Esophagus (tissue), 2 donors: ENCODE data around the gene HGF. TPM values are rescaled to one million over a fixed set of nuclear protein-coding genes. Genes with fewer than 3 reads are reported as not detected.
"Not testable (repeated sequence)": the region's sequence is repeated elsewhere in the genome, so short reads cannot be mapped to it uniquely, and the experiment has no call there.

Experiments
- H3K27ac ChIP-seq, 2 donors: one replicate each; pipeline ENCODE4 v1.5.1; 2013; ENCODE audit warnings: low read depth in 2 of 2, mild to moderate bottlenecking in 2 of 2, inconsistent platforms in 1 of 2, low read length in 1 of 2, moderate library complexity in 1 of 2
- H3K27me3 ChIP-seq, 2 donors: one replicate each; pipeline ENCODE4 v1.6.1; 2013; ENCODE audit warnings: low read length in 2 of 2, control low read depth in 1 of 2, mild to moderate bottlenecking in 1 of 2; ENCODE audit not compliant: insufficient read depth in 2 of 2, control insufficient read depth in 1 of 2
- H3K36me3 ChIP-seq, 2 donors: one replicate each; pipeline ENCODE4 v1.6.1; 2013; ENCODE audit warnings: low read length in 1 of 2; ENCODE audit not compliant: control insufficient read depth in 2 of 2, insufficient read depth in 2 of 2
- H3K4me1 ChIP-seq, 2 donors: one replicate each; pipeline ENCODE4 v1.6.1; 2013; ENCODE audit warnings: low read length in 1 of 2; ENCODE audit not compliant: control insufficient read depth in 2 of 2, insufficient read depth in 2 of 2
- H3K4me3 ChIP-seq, 2 donors: one replicate each; pipeline ENCODE4 v1.5.1; 2013; ENCODE audit warnings: low read length in 2 of 2, mild to moderate bottlenecking in 2 of 2, low read depth in 1 of 2, moderate library complexity in 1 of 2
- H3K9me3 ChIP-seq, 2 donors: one replicate each; pipeline ENCODE4 v1.6.1; 2013; ENCODE audit warnings: mild to moderate bottlenecking in 2 of 2, low read depth in 1 of 2, low read length in 1 of 2, moderate library complexity in 1 of 2; ENCODE audit not compliant: control insufficient read depth in 2 of 2, insufficient read depth in 1 of 2
- WGBS, 2 donors: extraction: QIAGEN DNeasy Blood & Tissue Kit; methylation state at CpG; one replicate each; pipeline ENCODE4 v1.1.7; 2013; 5-methylcytosine and 5-hydroxymethylcytosine counted together
- polyA plus RNA-seq, 2 donors: library from polyadenylated mRNA; stranded (reverse); fragments of 200-250 nt; gene quantifications; one replicate each; pipeline ENCODE4 v1.2.3, GENCODE V29; 2013
- donor health status: healthy with polysubstance abuse.
- donor health status: Bipolar disorder and iron deficiency.

HGF gene
- polyA plus RNA-seq, 2 donors = 0.12 to 0.47 TPM

GRCh38 chr7:81725812-81726127, 44.1 kb downstream of the HGF start:
- H3K27me3 ChIP-seq = no peaks in the 10 kb centered on the region
- no peaks in the 10 kb centered on the region for H3K9me3 ChIP-seq
- H3K36me3 ChIP-seq = no peaks in the 10 kb centered on the region
- H3K4me1 ChIP-seq = no peaks in the 10 kb centered on the region
- no peak overlapping the region for H3K27ac ChIP-seq
- no peak overlapping the region for H3K4me3 ChIP-seq
- WGBS, 2 donors = 60 to 67% methylated on average over 6 of the region's 6 CpGs

GRCh38 chr7:81725003-81725811, 44.6 kb downstream of the HGF start:
- H3K4me1 ChIP-seq = no peaks in the 10 kb centered on the region
- H3K4me3 ChIP-seq = no peak overlapping the region
- WGBS, 2 donors = 87 to 89% methylated on average over 2 of the region's 2 CpGs
- H3K9me3 ChIP-seq = no peaks in the 10 kb centered on the region
- no peaks in the 10 kb centered on the region for H3K36me3 ChIP-seq
- no peak overlapping the region for H3K27ac ChIP-seq
- no peaks in the 10 kb centered on the region for H3K27me3 ChIP-seq

DNA sequence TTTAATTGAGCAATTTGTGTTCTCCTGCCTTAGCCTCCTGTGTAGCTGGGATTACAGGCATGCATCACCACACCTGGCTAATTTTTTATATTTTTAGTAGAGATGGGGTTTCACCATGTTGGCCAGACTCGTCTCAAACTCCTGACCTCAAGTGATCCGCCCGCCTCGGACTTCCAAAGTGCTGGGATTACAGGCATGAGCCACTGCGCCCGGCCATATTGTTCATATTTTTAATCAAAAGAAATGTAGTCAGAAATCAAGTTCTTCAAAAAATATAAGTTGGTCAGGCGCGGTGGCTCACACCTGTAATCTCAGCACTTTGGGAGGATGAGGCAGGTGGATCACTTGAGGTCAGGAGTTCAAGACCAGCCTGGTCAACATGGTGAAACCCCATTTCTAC, 47.6 kb downstream of the HGF start:
- not testable (repeated sequence) for H3K4me3 ChIP-seq, H3K36me3 ChIP-seq, H3K4me1 ChIP-seq, H3K27ac ChIP-seq, H3K9me3 ChIP-seq, H3K27me3 ChIP-seq
- WGBS, 2 donors = 91 to 93% methylated on average over 8 of the region's 8 CpGs

- H3K27ac ChIP-seq = no peak overlapping the region
- no peak overlapping the region for H3K4me3 ChIP-seq
- 66 to 73% methylated on average over 2 of the region's 2 CpGs for whole genome bisulfite sequencing, 2 donors
- no peaks in the 10 kb centered on the region for H3K27me3 ChIP-seq
- H3K36me3 ChIP-seq = no peaks in the 10 kb centered on the region
- no peaks in the 10 kb centered on the region for H3K9me3 ChIP-seq
- no peaks in the 10 kb centered on the region for H3K4me1 ChIP-seq
Measured at GRCh38 chr7:81721437-81721836, 48.4 kb downstream of the HGF start.

- no peaks in the 10 kb centered on the region for H3K36me3 ChIP-seq
- no peaks in the 10 kb centered on the region for H3K27me3 ChIP-seq
- H3K4me3 ChIP-seq = no peak overlapping the region
- H3K27ac ChIP-seq = no peak overlapping the region
- no peaks in the 10 kb centered on the region for H3K4me1 ChIP-seq
- no peaks in the 10 kb centered on the region for H3K9me3 ChIP-seq
Measured at GRCh38 chr7:81719865-81720264, 50.0 kb downstream of the HGF start.

DNA sequence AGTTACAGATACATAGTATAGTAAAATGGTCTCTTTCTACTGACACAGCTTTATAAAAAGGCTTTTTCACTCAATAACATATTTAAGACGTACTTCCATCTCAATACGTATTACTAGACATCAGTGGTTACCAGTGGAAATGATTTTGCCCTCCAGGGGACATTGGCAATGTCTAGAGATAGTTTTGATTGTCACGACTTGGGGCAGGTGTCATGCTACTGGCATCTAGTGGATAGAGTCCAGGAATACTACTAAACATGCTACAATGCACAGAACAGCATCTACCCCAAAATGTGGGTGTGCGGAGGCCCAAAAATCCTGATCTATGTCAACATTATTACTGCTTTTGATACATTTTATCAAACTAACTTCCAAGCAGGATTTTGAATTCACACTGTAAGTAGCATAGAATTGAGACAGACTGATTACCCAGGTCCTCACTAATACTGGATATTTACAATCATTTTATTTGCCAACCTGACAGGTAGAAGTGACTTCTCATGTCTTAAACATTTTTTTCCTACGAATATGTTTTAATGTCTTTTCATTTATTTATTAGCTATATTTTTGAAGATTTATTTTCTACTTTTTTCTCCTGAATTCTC, 53.8 kb downstream of the HGF start:
- Histone ChIP-seq H3K4me3 (no peak overlapping the region), H3K36me3 (no peaks in the 10 kb centered on the region), H3K4me1 (no peaks in the 10 kb centered on the region), H3K9me3 (no peaks in the 10 kb centered on the region), H3K27ac (no peak overlapping the region), H3K27me3 (no peaks in the 10 kb centered on the region)
- 58 to 67% methylated on average over 5 of the region's 5 CpGs for WGBS, 2 donors

DNA sequence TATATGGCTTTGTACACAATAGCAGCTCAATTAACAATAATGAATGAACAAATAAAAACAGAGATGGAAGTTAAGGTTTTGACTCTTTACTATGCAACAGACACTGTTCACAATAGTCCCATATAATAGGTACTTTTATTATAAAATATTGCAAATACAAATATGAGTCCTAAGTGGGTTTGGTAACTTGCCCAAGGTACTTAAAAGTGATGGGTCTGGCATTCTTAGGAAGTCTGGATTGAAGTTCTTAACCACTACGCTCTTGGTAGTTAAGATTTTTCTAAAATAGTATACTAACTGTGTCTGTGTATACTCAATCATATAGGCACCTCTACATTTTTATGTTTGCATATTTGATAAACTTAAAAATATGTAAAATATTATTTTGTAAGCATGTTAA, 55.5 kb downstream of the HGF start:
- WGBS, 2 donors = 76 to 92% methylated on average over 1 of the region's 1 CpG
- no peaks in the 10 kb centered on the region for H3K9me3 ChIP-seq
- no peaks in the 10 kb centered on the region for H3K27me3 ChIP-seq
- H3K4me3 ChIP-seq = no peak overlapping the region
- no peak overlapping the region for H3K27ac ChIP-seq
- no peaks in the 10 kb centered on the region for H3K4me1 ChIP-seq
- no peaks in the 10 kb centered on the region for H3K36me3 ChIP-seq

DNA sequence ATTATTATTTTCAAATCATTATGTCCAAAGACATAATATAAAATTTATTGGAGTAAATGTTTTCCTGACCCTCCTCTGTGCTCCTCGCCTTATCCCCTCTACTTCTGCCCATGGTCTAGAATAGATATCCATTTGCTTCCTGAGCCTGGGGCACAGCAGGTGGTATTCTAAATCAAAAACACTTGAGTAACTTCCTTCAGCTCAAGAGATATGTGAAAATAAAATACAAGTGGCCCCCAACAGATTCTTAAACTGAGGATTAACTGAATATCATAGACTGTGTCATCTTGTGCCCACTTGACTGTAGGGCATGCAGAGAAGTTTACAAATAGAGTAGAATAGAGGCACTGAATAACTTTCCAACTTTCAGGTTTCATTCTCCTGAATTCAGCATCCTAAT, 59.1 kb downstream of the HGF start:
- Histone ChIP-seq H3K27me3 (no peaks in the 10 kb centered on the region), H3K36me3 (no peaks in the 10 kb centered on the region), H3K4me3 (no peak overlapping the region), H3K27ac (no peak overlapping the region), H3K9me3 (no peaks in the 10 kb centered on the region), H3K4me1 (no peaks in the 10 kb centered on the region)
- 99 to 100% methylated on average over 1 of the region's 1 CpG for WGBS, 2 donors

DNA sequence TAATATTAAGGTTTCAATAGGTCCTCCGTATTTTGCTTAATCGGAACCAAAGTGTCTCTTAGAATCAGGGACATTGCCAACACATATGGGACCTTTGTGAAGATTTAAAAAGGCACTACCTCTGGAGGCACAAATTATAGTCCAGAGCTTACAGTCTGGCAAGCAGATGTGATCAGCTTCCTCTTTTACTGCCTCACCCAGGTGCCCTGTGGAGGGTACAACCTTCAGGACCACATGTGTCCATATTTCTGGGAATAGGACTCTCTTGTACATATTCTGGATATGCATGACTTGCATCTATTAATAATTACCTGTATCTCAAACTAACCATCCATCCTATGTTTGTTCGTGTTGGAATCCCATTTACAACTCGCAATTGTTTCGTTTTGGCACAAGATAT, 60.0 kb downstream of the HGF start:
- H3K36me3 ChIP-seq = no peaks in the 10 kb centered on the region
- no peaks in the 10 kb centered on the region for H3K9me3 ChIP-seq
- 89 to 91% methylated on average over 5 of the region's 5 CpGs for WGBS, 2 donors
- no peaks in the 10 kb centered on the region for H3K4me1 ChIP-seq
- no peaks in the 10 kb centered on the region for H3K27me3 ChIP-seq
- no peak overlapping the region for H3K4me3 ChIP-seq
- no peak overlapping the region for H3K27ac ChIP-seq

DNA sequence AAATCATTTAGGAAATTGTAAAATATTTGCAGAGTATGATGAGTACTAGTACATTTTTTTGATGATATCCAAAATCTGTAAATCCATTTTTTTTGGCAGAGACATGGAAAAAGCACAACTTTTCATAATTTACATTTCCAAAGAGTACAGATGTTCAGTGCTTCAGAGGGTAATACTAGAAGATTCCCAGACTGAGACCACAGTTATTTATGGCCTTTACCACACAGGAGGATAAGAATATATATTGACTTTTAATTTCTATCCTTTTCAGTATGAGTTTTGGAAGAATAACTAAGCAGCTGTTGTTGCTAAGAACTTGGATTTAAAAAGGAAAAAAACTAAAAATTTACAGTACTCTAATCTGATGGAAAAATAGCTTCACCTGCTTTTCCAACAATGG, 61.9 kb downstream of the HGF start:
- no peaks in the 10 kb centered on the region for H3K27me3 ChIP-seq
- no peak overlapping the region for H3K4me3 ChIP-seq
- H3K27ac ChIP-seq = no peak overlapping the region
- H3K9me3 ChIP-seq = no peaks in the 10 kb centered on the region
- H3K36me3 ChIP-seq = no peaks in the 10 kb centered on the region
- H3K4me1 ChIP-seq = no peaks in the 10 kb centered on the region
